Measurements from ENCODE around the gene RPP25L. TPM values are rescaled to one million over a fixed set of nuclear protein-coding genes. Genes with fewer than 3 reads are reported as not detected.

The RPP25L gene
- total and polyA plus RNA-seq, 2 of the 4 experiments (the other 2 are of a cell fraction) = 20.4 to 26.3 TPM

- no peak for TF ChIP-seq NFE2L2 (IDR thresholded peaks at IDR 0.05; ENCODE audit: low read depth, low read length)
- TF ChIP-seq RCOR1 (IDR thresholded peaks at IDR 0.05; ENCODE audit: insufficient replicate concordance, low read length) = no peak
- TF ChIP-seq RFX5 (IDR thresholded peaks at IDR 0.05; ENCODE audit: low read depth, low read length) = no peak
- no peak for TF ChIP-seq CEBPB (IDR thresholded peaks at IDR 0.05; ENCODE audit: low read depth, low read length)
- TF ChIP-seq CTCF (conservative IDR thresholded peaks at IDR 0.05; ENCODE audit: low read depth, low read length) = no peak
Observed at GRCh38 chr9:34627716-34628655, 16.1 kb upstream of the RPP25L start (continued).

All from IMR-90 (cell line).